ENCODE results near the gene LRPAP1.

DNA sequence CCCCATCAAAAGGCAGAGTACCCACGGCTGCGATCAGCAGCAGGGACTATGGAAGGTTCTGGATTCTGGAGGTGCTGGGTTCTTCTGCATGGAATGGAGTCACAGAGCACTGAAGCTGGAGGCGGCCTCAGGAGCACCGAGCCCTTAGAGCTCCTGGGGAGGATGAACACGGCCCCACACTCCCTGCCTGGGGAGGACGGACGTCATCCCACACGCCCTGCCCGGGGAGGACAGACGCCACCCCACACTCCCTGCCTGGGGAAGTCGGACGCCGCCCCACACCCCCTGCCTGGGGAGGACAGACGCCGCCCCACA, 9.9 kb downstream of the LRPAP1 start:
- no peak for TF ChIP-seq POLR2A (IDR thresholded peaks at IDR 0.05)
- TF ChIP-seq, protein P1, sequence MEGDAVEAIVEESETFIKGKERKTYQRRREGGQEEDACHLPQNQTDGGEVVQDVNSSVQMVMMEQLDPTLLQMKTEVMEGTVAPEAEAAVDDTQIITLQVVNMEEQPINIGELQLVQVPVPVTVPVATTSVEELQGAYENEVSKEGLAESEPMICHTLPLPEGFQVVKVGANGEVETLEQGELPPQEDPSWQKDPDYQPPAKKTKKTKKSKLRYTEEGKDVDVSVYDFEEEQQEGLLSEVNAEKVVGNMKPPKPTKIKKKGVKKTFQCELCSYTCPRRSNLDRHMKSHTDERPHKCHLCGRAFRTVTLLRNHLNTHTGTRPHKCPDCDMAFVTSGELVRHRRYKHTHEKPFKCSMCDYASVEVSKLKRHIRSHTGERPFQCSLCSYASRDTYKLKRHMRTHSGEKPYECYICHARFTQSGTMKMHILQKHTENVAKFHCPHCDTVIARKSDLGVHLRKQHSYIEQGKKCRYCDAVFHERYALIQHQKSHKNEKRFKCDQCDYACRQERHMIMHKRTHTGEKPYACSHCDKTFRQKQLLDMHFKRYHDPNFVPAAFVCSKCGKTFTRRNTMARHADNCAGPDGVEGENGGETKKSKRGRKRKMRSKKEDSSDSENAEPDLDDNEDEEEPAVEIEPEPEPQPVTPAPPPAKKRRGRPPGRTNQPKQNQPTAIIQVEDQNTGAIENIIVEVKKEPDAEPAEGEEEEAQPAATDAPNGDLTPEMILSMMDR (IDR thresholded peaks at IDR 0.05) = no peak
